Upper lobe of left lung (tissue), 4 donors: ENCODE measurements around the gene NHERF2.

Experiments
- CTCF ChIP-seq, 6 experiments: fragments of 450-650 bp in 4 of 6; fragments of 200-600 bp in 2 of 6; sonication (generic) in 2 of 6; IDR thresholded peaks; one replicate each; pipeline ENCODE4 v1.5.1; 2016 to 2019; ENCODE audit warnings: antibody characterized with exemption in 6 of 6
- EP300 ChIP-seq, 4 donors: sonication (generic); formaldehyde crosslinking; IDR thresholded peaks; one replicate each; pipeline ENCODE4 v1.5.1; 2017; ENCODE audit warnings: antibody characterized with exemption in 4 of 4, control low read depth in 2 of 4
- POLR2A ChIP-seq, 4 donors: fragments of 450-650 bp; IDR thresholded peaks; one replicate each; pipeline ENCODE4 v1.5.1; 2016 to 2017; ENCODE audit warnings: antibody characterized with exemption in 4 of 4, mild to moderate bottlenecking in 2 of 4
- POLR2AphosphoS5 ChIP-seq, 2 donors: sonication (generic); formaldehyde crosslinking; IDR thresholded peaks; one replicate each; pipeline ENCODE4 v1.5.1; 2017; ENCODE audit warnings: antibody characterized with exemption in 2 of 2

GRCh38 chr16:2066139-2066538 lies 39.4 kb downstream of the NHERF2 start:
- TF ChIP-seq POLR2A (IDR thresholded peaks at IDR 0.05) (no peak), EP300 (IDR thresholded peaks at IDR 0.05) (no peak), CTCF (IDR thresholded peaks at IDR 0.05) (no peak), POLR2AphosphoS5 (IDR thresholded peaks at IDR 0.05) (no peak)
